Inflammatory macrophage treated with lipopolysaccharide for 4 hours (primary cell): ENCODE measurements around the gene PODXL2.

Experiments used
- DNase-seq: peaks from one replicate; pipeline ENCODE4 v3.0.0-alpha.2; 2020

PODXL2 gene

DNA sequence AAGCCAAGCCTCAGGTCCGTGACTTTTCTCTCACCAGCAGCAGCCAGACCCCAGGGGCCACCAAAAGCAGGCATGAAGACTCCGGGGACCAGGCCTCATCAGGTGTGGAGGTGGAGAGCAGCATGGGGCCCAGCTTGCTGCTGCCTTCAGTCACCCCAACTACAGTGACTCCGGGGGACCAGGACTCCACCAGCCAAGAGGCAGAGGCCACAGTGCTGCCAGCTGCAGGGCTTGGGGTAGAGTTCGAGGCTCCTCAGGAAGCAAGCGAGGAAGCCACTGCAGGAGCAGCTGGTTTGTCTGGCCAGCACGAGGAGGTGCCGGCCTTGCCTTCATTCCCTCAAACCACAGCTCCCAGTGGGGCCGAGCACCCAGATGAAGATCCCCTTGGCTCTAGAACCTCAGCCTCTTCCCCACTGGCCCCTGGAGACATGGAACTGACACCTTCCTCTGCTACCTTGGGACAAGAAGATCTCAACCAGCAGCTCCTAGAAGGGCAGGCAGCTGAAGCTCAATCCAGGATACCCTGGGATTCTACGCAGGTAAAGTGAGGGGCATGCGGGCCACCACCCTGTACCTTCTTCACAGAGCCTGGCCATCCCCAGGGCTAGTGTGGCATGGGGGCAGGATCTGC is 31.8 kb downstream of the PODXL2 start:
- no peak for DNase-seq

DNA sequence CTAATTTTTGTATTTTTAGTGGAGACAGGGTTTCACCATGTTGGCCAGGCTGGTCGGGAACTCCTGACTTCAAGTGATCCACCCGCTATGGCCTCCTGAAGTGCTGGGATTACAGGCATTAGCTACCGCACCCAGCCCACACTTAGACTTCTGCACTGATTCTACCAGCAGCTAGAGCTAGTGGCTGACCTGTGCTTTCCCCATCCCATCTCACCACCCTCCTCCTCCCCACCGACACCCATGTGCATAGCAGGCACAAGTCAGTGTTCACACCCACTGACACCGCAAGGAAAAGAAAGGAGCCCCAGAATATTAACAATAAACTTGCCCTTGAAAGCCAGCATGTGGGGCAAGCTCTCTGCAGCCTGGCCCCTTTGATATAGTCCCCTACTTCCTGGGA is 32.6 kb downstream of the PODXL2 start:
- no peak for DNase-seq

DNA sequence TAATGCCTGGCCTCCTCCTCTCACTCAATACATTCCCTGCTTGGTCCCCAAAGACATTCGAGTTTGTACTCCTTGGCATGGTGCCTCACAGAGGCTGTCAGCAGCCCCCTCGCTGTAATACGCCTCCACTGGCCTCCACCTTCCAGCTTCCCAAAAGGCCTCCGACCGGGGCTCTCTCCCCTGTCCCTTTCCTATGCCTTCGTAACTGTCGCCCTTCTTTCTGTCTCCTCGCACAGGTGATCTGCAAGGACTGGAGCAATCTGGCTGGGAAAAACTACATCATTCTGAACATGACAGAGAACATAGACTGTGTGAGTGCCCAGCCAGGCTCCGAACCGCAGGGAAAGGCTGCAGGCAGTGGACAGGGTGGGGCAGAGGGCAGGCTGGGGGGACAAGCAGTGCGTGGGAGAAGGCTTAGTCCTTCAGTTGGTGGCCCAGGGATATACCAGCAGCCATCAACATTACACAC is 33.0 kb downstream of the PODXL2 start:
- no peak for DNase-seq

DNA sequence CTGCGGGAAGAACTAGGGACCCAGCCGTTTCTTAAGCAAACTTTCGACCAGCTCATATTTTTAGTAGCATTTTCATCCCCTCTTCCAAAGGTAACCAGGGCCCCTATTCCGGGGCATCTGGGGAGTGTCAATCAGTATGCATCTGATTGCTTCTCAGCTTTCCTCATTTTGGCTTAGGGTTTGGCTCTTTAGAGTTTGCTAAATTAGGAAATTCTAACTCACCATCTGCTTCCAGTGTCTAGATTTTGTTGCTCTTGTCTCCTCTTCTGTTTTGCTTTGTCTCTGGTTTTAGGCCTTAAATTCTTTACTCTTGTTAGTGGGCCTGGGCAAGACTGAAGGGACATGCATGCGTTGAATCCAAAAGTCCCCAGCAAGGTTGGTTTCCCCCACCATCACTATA is 34.2 kb downstream of the PODXL2 start:
- no peak for DNase-seq

DNA sequence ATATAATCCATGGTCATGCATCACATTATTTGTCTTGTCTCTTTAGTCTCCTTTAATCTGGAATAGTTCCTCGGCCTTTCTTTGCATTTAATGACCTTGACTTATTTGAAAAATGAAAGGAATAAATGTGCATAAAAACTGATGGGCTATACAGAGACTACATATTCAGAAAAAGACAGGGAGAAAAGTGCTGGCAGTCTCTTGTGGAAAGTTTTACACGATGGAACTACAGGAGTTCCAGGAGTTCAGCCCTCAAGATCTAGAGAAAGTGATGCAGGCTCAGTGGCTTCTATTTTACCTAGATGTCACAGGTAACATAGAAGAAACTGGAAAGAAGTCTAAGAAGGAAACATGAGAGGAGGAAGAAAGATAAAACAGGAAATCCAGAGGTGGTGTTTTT is 36.2 kb downstream of the PODXL2 start:
- no peak for DNase-seq

DNA sequence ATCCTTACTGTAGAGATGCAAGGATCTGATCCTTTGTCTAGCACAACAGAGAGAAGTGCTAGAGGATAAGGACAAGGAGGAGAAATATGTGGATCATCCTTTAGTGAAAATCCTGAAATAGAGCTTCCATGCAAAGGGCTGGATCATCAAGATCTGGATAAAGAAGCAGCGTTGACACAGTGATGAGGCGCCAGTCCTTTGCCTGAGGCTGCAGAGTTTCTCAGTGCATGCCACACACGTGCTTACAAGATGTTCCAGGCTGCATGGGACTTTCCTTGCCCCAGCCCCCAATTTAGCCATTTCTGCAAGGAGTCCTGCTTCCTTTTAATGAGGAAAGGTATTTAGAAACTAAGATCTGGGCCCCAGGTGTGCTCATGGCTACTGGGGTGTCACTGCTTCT is 36.6 kb downstream of the PODXL2 start:
- no peak for DNase-seq

DNA sequence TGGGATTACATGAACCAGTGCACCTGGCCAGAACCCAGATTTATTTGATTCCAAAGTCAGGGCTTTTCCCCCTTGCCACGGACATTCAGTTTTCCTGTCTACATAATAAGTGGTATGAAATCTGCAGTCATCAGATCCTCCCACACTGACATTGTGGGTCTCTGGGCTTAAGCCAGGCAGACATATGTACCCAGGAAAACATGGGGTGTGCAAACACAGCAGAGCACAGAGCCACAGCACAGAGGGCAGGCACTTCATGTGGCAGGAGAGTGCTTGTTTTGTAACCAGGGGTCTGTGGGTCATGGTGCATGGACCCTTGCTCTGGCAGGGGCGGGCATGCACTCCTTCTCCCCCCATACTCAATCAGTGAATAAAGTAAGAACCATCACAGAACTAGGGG is 37.7 kb downstream of the PODXL2 start:
- DNase-seq = no peak

DNA sequence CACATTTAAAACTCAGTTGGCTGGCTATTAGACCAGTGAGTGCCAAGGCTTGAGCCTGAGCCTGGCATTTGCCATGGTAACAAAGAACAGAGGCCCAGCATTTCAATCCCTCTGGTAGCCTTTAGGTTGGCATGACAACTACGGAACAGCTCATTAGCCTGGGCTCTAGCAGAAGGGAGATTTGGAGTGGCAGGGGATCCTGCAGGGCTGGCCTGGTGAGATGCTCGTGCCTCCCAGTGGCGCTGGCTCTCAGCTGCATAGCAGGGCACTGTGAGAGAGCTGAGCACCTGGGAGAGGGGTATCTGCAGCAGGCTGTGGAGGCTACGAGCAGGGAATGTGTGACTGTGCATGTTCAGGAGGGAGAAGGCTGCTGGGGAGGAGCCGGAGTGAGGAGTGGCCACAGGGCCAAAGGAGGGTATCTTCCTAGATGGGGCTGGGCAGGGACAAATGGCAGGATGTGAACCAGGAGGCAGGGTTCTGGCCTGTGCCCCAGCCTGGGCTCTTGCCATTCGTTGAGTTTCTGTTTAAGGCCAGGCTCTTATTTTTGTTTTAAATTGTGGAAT is 38.2 kb downstream of the PODXL2 start:
- DNase-seq = no peak

DNA sequence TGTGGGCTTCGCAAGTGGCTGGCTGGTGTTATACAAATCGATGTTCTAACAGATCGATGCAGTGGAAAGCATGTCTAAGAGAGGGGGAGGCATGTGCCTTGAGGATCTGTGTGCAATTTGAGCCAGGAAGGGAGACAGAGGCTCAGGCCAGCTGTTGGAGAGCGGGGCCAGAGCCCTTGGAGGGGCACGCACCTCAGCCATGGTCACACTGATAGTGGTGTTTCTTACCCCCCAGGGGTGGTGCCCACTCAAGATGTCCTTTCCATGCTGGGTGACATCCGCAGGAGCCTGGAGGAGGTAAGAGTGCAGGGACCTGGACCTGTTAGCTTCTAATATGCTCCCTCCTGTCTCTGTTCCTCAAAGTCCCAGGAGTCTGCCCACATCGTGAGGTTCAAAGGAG is 39.9 kb downstream of the PODXL2 start:
- no peak for DNase-seq

DNA sequence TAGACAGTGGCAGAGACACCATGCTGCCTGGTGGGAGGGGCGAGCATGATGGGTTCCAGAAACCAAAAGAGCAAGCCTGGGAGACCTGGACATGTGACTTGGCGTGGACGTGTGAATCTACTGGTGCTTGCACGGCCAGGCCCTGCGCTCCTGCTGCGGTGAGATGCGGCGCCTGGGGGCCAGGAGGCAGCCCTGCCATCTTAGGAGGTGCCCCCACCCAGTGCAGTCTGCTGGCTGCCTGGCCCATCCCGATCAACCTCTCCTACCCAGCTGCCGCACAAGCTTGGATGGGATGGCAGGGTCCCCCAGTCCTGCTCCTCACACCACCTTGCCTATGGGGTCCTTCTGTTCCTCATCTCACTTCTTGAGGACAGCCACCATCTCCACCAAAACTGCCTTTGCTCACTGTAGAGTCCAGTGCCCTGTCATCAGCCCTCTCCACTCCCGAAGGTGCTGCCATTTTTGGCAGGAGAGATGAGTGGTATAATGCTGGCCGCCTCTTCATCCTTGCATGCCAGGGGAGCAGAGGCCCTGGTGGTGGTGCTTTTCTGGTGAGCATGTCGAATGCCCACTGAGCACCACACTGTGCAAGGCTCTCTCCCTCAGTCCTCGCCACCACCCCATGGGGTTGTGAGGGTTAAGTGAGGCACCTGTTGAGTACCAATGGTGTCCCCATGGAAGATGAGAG is 40.7 kb downstream of the PODXL2 start:
- DNase-seq = no peak

DNA sequence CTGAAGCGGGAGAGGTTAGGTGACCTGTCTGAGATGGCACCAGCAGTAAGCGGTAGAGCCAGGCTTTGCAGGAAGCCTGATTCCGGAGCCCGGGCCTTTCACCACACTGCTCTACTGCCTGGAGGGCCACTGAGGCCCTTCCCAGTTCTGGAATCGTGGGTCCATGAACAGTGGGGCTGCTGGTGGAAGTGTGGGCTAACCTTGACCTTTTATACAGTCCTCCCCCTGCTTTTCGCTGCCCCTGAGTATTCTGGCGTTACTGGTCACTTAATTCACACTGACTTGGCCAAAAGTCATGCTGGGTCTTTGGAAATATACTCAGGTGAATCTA is 41.2 kb downstream of the PODXL2 start:
- no peak for DNase-seq

DNA sequence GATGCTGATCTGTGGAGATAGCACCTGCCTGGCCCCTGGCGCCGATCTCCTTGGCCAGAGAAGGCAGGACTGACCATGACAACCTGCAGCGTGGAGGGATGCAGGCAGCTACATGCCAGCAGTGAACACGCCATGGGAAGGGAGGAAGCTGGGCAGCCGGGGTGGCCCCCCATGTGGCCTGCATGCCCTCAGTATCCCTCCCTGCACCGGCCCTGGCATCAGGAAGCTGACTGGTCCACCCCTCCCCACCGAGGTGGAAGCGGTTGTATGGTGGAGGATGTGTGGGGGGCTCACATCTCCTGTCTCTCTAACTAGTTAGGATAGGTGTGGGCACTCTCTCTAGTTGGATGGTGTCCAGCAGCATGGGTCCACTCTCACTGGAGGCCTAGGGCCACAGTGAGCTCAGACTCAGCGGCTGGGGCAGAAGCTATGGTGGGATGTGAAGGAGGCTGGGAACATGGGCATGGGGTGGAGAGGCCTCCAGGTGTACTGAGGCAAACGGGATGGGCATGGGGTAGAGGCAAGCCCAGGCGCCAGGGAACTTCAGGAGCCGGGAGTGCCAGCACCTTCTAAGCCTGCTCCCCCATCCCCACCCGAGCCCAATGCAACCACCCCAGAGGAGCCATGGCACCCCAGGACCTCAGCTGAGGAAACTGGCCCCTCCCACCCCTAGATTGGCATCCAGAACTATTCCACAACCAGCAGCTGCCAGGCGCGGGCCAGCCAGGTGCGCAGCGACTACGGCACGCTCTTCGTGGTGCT is 42.0 kb downstream of the PODXL2 start:
- no peak for DNase-seq

DNA sequence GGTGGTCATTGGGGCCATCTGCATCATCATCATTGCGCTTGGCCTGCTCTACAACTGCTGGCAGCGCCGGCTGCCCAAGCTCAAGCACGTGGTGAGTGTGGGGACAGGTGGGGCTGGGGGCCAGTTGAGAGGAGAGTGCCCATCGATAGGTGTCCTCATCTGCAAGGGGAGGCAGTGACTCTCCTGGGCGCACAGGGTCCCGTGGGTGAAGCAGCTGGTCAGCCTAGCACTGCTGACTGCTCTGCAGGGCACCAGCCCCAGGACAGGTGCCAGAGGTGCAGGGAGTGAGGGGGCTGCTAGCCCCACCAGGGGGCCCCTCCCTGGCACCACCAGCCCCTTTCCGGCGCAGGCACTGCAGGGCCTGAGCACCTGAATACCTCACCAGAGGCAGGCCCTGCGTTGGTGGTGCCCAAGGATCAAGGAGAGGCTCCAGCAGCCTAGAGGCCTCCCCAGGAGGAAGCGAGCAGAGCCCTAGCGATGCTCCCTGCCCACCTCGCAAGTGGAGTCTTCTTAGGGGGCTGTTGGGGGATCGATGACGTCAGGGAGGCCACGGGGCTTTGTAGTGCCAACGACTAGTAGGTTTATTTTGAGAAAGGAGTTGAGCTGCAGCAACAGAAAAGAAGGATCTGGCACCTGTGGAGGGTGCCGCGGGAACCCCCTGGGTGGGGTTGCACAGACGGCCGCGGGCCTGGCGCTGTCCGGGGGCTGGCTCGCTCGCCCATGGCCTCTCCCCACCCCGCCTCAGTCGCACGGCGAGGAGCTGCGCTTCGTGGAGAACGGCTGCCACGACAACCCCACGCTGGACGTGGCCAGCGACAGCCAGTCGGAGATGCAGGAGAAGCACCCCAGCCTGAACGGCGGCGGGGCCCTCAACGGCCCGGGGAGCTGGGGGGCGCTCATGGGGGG is 42.8 kb downstream of the PODXL2 start:
- peak; percentile 23 for DNase-seq

DNA sequence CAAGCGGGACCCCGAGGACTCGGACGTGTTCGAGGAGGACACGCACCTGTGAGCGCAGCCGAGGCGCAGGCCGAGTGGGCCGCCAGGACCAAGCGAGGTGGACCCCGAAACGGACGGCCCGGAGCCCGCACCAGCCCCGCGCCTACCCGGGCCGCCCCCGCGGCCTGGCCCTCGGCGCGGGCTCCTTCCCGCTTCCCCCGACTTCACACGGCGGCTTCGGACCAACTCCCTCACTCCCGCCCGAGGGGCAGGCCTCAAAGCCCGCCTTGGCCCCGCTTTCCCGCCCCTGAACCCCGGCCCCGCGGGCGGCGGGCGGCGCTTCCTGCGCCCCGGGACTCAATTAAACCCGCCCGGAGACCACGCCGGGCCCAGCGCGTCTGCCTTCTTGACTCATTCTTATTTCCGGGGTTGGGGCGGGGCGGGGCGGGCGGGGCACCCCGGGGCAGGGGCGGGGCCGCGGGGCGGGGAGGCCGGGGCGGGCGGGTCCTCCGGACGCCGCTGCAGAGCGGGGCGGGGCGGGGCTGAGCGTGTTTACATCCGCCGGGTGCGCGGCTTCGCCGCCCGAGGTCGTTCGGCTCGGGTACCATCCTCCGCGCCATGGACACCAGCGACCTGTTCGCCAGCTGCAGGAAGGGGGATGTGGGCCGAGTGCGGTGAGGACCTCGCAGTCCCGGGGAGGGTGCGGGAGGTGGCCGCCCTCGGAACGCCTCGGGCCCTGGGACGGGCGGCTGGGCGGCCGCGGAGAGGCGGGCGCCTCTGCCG is 43.6 kb downstream of the PODXL2 start, which contains the start of gene ABTB1:
Gene ABTB1, plus strand, starts transcription at position 524 of the 762 bp plus-strand sequence. Its CDS starts 74 bp downstream, at position 598.
- DNase-seq = peak; percentile 82

DNA sequence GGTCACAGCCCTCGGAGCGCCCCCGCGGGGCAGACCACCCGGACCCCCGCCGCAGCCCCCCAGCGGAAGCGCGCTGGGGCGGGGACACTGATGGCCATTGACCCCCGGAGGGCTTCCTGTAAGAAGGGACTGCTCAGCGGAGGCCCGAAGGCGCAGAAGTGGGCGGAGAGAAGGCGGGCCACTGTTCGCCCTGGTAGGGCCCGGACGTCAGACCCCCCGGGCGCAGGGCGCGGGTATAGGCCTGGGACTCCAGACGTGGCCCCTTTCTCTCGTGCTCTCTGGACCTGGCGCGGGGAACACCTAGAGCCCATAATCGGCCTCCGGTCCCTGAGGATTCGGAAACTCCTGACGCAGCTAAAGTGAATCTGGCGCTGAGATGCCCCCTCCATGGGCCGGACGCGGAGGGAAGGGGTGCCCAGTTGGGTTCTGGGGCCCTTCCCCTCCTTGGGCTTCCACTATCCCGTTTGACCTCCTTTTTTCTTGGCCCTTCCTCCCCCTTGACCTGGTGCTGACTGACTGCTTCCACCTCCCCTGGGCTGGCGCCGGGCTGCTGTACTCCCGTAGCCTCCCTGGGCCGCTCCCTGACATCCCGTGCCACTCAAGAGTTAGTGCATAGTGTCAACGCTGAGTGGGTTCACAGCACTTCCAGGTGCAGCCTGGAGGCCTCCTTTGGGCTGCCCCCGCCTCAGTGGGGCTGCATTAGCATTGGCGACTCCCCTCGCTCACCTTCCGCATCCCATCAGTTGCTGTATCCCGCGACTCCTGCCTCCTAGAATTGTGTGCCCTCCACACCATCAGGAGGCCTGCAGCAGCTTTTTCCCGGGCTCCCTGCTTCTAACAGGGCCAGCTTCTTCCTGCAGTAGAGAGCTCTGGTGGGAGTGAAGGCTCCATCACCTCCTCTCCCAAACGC is 44.5 kb downstream of the PODXL2 start:
- DNase-seq = peak; percentile 25

DNA sequence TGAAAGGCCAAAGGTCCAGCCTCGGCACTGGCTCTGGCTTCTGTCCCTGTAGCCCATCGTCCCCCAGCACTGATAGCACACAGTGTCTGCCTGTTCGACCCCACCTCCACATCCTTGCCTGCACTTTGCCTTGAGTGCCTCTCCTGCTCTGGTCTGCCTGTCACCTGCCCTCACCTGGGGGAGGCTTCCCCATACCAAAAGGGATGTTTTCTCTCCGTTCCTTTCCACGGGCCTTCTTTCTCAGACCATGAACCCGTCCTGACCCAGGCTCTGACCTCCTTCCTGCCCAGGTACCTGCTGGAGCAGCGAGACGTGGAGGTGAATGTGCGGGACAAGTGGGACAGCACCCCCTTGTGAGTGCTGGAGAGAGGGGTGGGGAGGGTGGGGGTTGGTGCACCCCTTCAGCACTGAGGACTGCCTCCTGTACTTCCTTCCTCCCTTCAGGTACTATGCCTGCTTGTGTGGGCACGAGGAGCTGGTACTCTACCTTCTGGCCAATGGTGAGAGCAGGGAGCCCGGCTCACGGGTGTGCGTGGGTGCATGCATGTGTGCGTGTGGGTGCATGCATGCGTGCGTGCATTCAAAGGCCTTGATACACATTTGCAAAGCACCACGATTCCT is 45.2 kb downstream of the PODXL2 start:
- no peak for DNase-seq

DNA sequence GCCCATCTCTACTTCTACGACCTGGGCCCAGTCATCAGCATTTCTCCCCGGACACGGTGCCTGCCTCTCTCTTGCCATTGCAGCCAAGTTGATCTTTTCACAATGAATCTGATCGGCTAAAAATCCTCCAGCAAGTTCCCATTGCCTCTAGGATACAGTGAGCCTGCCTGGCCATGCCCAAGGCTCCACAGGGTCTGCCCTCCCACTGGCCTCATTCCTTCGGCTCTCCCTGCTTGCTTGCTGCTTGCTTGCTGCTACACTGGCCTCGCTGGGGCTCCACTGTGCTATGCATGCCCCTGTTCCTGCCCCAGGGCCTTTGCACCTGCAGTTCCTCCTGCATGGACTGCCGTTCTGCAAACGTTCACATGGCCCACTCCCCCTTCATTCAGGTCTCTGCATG is 45.8 kb downstream of the PODXL2 start:
- no peak for DNase-seq

DNA sequence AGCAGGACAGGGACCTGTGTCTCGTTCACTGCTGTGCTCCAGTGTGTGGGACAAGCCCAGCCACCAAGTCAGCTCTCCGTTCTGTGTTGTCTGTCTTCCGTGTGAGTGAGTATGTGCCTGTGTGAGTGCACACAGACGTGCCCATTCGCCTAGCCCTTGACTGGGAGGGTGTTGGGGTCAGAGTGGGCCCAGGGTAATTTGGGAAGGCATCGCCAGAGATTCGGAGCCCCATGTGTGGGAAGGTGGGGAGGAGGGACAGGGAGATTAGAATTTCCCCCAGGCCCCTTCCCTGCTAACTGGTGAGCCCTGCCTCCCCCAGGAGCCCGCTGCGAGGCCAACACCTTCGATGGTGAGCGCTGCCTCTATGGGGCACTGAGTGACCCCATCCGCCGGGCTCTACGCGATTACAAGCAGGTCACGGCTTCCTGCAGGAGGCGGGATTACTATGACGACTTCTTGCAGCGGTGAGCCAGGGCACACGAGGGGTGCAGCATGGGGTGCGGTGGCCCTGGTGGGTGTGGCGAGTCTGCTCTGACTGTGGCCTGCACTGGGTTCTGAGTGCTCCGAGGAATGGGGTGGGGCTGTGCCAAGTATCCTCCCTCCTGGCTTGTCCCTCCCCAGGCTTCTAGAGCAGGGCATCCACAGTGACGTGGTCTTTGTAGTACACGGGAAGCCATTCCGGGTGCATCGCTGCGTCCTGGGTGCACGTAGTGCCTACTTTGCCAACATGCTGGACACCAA is 46.8 kb downstream of the PODXL2 start:
- DNase-seq = no peak

DNA sequence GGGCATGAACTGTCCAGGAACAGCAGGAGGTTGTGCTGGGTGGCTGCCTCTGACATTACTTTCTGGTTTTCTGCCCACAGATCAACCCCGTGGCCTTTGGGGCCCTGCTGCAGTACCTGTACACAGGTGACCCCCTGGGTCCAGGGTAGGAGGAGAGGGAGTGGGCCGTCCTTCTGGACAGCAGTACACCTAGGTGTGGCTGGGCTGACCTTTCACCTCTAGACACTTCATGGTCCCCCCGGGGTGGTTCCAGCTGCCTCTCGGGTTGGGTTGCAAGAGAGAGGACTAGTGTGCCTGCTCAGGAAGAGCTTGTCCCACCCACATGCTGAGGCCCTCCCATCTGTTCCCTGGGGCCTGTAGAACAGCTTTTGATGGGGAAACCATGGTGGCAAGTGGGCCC is 47.5 kb downstream of the PODXL2 start:
- DNase-seq = no peak

DNA sequence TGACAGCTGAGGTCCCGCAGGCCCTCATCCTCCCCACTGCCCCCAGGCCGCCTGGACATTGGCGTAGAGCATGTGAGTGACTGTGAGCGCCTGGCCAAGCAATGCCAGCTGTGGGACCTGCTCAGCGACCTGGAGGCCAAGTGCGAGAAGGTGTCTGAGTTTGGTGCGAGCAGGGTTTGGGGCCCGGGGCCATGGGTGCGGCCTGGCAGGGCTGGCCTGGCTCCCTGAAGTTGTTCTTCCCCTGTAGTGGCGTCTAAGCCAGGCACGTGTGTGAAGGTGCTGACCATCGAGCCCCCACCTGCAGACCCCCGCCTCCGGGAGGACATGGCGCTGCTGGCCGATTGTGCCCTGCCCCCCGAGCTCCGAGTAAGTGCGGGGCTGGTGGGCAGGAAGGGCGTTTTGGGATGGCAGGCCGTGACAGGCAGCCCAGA is 48.0 kb downstream of the PODXL2 start:
- no peak for DNase-seq
